ENCODE data around the gene HOXB8. TPM values are rescaled to one million over a fixed set of nuclear protein-coding genes. Genes with fewer than 3 reads are reported as not detected.

Gene HOXB8
- total and polyA plus RNA-seq, 4 experiments from 2014 or later = not detected

DNA sequence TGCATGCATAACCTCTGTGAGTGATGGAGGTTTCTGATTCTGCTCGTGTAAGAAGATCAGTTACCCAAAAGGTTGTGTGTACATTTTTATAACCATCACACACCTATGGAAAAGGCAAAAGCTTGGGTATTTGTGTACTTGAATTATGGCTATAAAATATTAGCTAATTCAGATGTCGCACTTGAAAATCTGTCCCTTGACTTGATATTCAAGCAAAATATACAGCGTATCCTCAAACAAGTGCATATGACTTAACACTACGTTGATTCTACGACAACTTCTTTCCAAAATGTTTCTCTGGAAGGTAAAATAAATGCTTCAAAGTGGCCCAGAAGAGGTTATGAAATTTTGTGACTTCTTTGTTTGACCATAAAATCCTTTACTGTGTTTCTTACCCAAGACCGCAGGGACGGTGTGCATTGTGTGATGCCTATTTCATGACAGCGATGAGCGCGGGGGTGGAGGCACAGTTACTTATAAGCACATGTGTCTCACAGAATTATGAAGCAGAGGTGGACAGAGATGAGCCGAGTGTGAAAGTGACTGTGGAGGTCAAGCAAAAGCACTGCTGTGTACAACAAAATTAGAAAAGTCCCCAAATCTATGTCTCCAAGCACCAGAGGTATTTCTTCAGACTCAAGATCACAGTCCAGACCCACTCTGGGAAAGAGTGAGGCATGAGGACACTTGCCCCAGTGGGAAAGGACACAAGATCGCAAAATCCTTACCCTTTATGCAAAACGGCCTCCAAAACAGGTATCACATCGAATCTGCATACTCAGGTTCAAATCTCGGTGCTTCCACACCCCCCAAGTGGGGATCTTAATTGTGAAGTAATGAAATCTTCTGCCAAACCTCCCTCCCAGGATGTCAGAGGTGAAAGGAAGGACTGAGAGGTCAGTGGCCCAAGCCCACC is 15.2 kb upstream of the HOXB8 start:
- CTCF ChIA-PET (ENCODE audit: partially characterized antibody) = interaction anchor here (2.9 kb wide), 1 partner anchor 12 kb away, joined by 13 read pairs; no protein-coding TSS in a partner anchor
- H3K27me3 Mint-ChIP-seq = peaks cover 63 to 72% of the 10 kb centered on the region in 2 donors
- intact Hi-C loops (cut with micrococcal nuclease) = no loop called here

GRCh38 chr17:48629411-48629759 is 14.3 kb upstream of the HOXB8 start:
- H3K9me3 ChIP-seq (ENCODE audit: control insufficient read depth in 1 of 2, low read length in 2 of 2) = no peaks in the 10 kb centered on the region
- intact Hi-C loops (cut with micrococcal nuclease) = no loop called here
- peaks cover 56 to 68% of the 10 kb centered on the region in 2 donors for H3K27me3 Mint-ChIP-seq
- H3K4me3 ChIP-seq (ENCODE audit: low read length in 2 of 2) = no peak overlapping the region
- peaks cover 57% of the 10 kb centered on the region for H3K27me3 ChIP-seq (ENCODE audit: insufficient read depth, low read length)
- ChIA-PET CTCF (ENCODE audit: partially characterized antibody) (interaction anchor here (2.9 kb wide), 1 partner anchor 11 kb away, joined by 13 read pairs; no protein-coding TSS in a partner anchor), POLR2A (ENCODE audit: partially characterized antibody) (no interaction called here)
- no peak overlapping the region for H3K4me3 Mint-ChIP-seq
- no peak overlapping the region for H3K27ac ChIP-seq (ENCODE audit: low read depth, low read length)
- H3K36me3 Mint-ChIP-seq = peaks cover 0 to 7% of the 10 kb centered on the region in 2 donors
- peaks cover 35% of the 10 kb centered on the region for H3K4me1 ChIP-seq (ENCODE audit: insufficient read depth, low read length)
- DNase-seq = no peak
- H3K27ac Mint-ChIP-seq = no peak overlapping the region
- H3K36me3 ChIP-seq (ENCODE audit: insufficient read depth, low read length) = no peaks in the 10 kb centered on the region
- no peaks in the 10 kb centered on the region for H3K9me3 Mint-ChIP-seq
- H3K4me1 Mint-ChIP-seq = peaks cover 8 to 36% (median 12%) of the 10 kb centered on the region in 4 donors

More for the DNA sequence above, 15.2 kb upstream of the HOXB8 start:
- no peaks in the 10 kb centered on the region for H3K9me3 Mint-ChIP-seq
- Histone ChIP-seq H3K9me3 (ENCODE audit: control insufficient read depth in 1 of 2, low read length in 2 of 2) (no peaks in the 10 kb centered on the region), H3K27ac (ENCODE audit: low read depth, low read length) (no peak overlapping the region), H3K27me3 (ENCODE audit: insufficient read depth, low read length) (peaks cover 58% of the 10 kb centered on the region), H3K4me3 (ENCODE audit: low read length in 2 of 2) (no peak overlapping the region), H3K4me1 (ENCODE audit: insufficient read depth, low read length) (peaks cover 26% of the 10 kb centered on the region), H3K36me3 (ENCODE audit: insufficient read depth, low read length) (no peaks in the 10 kb centered on the region)
- no peak overlapping the region for H3K4me3 Mint-ChIP-seq
- DNase-seq = no peak
- POLR2A ChIA-PET (ENCODE audit: partially characterized antibody) = no interaction called here
- H3K36me3 Mint-ChIP-seq = peaks cover 0 to 7% of the 10 kb centered on the region in 2 donors
- peaks cover 8 to 36% (median 12%) of the 10 kb centered on the region in 4 donors for H3K4me1 Mint-ChIP-seq
- H3K27ac Mint-ChIP-seq = no peak overlapping the region

- Mint-ChIP-seq H3K36me3 (peaks cover 0 to 7% of the 10 kb centered on the region in 2 donors), H3K27me3 (peaks cover 59 to 71% of the 10 kb centered on the region in 2 donors), H3K9me3 (no peaks in the 10 kb centered on the region), H3K4me1 (peaks cover 8 to 36% (median 12%) of the 10 kb centered on the region in 4 donors), H3K4me3 (peak overlapping the region in 1 of 8 donors; percentile 4), H3K27ac (no peak overlapping the region)
- DNase-seq = no peak
- no peaks in the 10 kb centered on the region for H3K36me3 ChIP-seq (ENCODE audit: insufficient read depth, low read length)
- intact Hi-C loops (cut with micrococcal nuclease) = no loop called here
- H3K27ac ChIP-seq (ENCODE audit: low read depth, low read length) = no peak overlapping the region
- ChIA-PET CTCF (ENCODE audit: partially characterized antibody) (interaction anchor here (1.0 to 2.9 kb wide), 2 partner anchors 10 to 16 kb away, joined by 3 to 13 read pairs; no protein-coding TSS in a partner anchor), POLR2A (ENCODE audit: partially characterized antibody) (no interaction called here)
- no peaks in the 10 kb centered on the region for H3K9me3 ChIP-seq (ENCODE audit: control insufficient read depth in 1 of 2, low read length in 2 of 2)
- no peak overlapping the region for H3K4me3 ChIP-seq (ENCODE audit: low read length in 2 of 2)
- peaks cover 34% of the 10 kb centered on the region for H3K4me1 ChIP-seq (ENCODE audit: insufficient read depth, low read length)
- peaks cover 60% of the 10 kb centered on the region for H3K27me3 ChIP-seq (ENCODE audit: insufficient read depth, low read length)
These were observed 13.7 kb upstream of the HOXB8 start for GRCh38 chr17:48628649-48629410.

- DNase-seq = no peak
- H3K4me1 Mint-ChIP-seq = peaks cover 8 to 35% (median 11%) of the 10 kb centered on the region in 4 donors
- H3K36me3 Mint-ChIP-seq = peaks cover 0 to 5% of the 10 kb centered on the region in 2 donors
- H3K4me3 ChIP-seq (ENCODE audit: low read length in 2 of 2) = no peak overlapping the region
- no peak overlapping the region for H3K27ac ChIP-seq (ENCODE audit: low read depth, low read length)
- H3K27me3 Mint-ChIP-seq = peaks cover 64 to 78% of the 10 kb centered on the region in 2 donors
- H3K9me3 Mint-ChIP-seq = peaks cover 0 to 1% (median 0%) of the 10 kb centered on the region in 8 donors
- ChIA-PET CTCF (ENCODE audit: partially characterized antibody) (interaction anchor here (1.0 to 2.9 kb wide), 2 partner anchors 9 to 15 kb away, joined by 3 to 13 read pairs; no protein-coding TSS in a partner anchor), POLR2A (ENCODE audit: partially characterized antibody) (no interaction called here)
- H3K27ac Mint-ChIP-seq = peak overlapping the region in 1 of 7 donors; percentile 27
- peaks cover 28% of the 10 kb centered on the region for H3K4me1 ChIP-seq (ENCODE audit: insufficient read depth, low read length)
- H3K36me3 ChIP-seq (ENCODE audit: insufficient read depth, low read length) = no peaks in the 10 kb centered on the region
- H3K4me3 Mint-ChIP-seq = peak overlapping the region in 2 of 8 donors; percentile 2 to 29
- intact Hi-C loops (cut with micrococcal nuclease) = no loop called here
- H3K9me3 ChIP-seq (ENCODE audit: control insufficient read depth in 1 of 2, low read length in 2 of 2) = no peaks in the 10 kb centered on the region
- peaks cover 59% of the 10 kb centered on the region for H3K27me3 ChIP-seq (ENCODE audit: insufficient read depth, low read length)
These were observed 12.8 kb upstream of the HOXB8 start for GRCh38 chr17:48627623-48628521.

DNA sequence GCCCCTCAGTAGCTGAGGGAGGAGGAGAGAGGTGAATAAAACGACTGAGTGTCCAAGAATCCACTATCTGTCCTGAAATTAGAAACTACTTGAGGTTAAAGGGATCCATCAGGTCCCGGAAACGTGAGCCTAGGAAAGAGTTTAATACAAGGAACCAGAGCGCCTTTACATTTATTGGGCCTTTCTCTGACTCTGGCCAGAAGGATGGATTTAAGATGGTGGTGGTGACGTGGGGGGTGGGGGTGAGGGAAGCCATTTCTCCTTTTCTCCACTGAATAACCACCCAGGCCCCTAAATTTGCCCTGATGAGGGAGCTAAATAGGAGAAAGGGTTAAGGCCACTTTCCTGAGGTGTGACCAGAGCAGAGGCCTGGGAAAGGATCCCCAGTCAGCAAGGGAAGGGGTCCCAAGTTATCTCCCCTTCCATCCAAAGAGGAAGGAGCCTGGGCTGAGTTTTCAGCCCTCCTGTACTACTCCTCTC is 12.1 kb upstream of the HOXB8 start:
- peaks cover 62 to 78% of the 10 kb centered on the region in 2 donors for H3K27me3 Mint-ChIP-seq
- no peaks in the 10 kb centered on the region for H3K9me3 ChIP-seq (ENCODE audit: control insufficient read depth in 1 of 2, low read length in 2 of 2)
- peak overlapping the region in 7 of 8 donors; percentile 36 to 87 (median 49) for H3K4me3 Mint-ChIP-seq
- H3K4me1 ChIP-seq (ENCODE audit: insufficient read depth, low read length) = peaks cover 28% of the 10 kb centered on the region
- peak overlapping the region in 1 of 7 donors; percentile 27 for H3K27ac Mint-ChIP-seq
- no peak overlapping the region for H3K27ac ChIP-seq (ENCODE audit: low read depth, low read length)
- H3K9me3 Mint-ChIP-seq = peaks cover 0 to 1% (median 0%) of the 10 kb centered on the region in 8 donors
- H3K36me3 Mint-ChIP-seq = no peaks in the 10 kb centered on the region
- CTCF ChIA-PET (ENCODE audit: partially characterized antibody) = interaction anchor here (5.0 kb wide), 1 partner anchor 9 kb away, joined by 31 read pairs; no protein-coding TSS in a partner anchor
- no peak for DNase-seq
- intact Hi-C loops (cut with micrococcal nuclease) = no loop called here
- peaks cover 56% of the 10 kb centered on the region for H3K27me3 ChIP-seq (ENCODE audit: insufficient read depth, low read length)
- POLR2A ChIA-PET (ENCODE audit: partially characterized antibody) = no interaction called here
- no peaks in the 10 kb centered on the region for H3K36me3 ChIP-seq (ENCODE audit: insufficient read depth, low read length)
- H3K4me3 ChIP-seq (ENCODE audit: low read length in 2 of 2) = no peak overlapping the region
- H3K4me1 Mint-ChIP-seq = peaks cover 8 to 35% (median 8%) of the 10 kb centered on the region in 4 donors

All from CD4-positive, alpha-beta memory T cell (primary cell).